Mesodermal cell (in vitro differentiated cells): Measurements from ENCODE around the gene HDHD2.

Experiments
- H3K27ac ChIP-seq: 2 replicates; pipeline ENCODE4 v1.7.0; 2013; ENCODE audit warnings: mild to moderate bottlenecking, low read depth, low read length, moderate library complexity; ENCODE audit not compliant: severe bottlenecking
- H3K36me3 ChIP-seq: 2 replicates; pipeline ENCODE4 v1.7.1; 2013; ENCODE audit warnings: mild to moderate bottlenecking, low read length, moderate library complexity; ENCODE audit not compliant: control insufficient read depth, insufficient read depth
- H3K4me1 ChIP-seq: one replicate; pipeline ENCODE4 v1.7.1; 2013; ENCODE audit warnings: mild to moderate bottlenecking, low read length; ENCODE audit not compliant: insufficient read depth, control insufficient read depth, poor library complexity, severe bottlenecking
- H3K4me3 ChIP-seq: 2 replicates; pipeline ENCODE4 v1.7.0; 2013; ENCODE audit warnings: low read length, control low read depth, mild to moderate bottlenecking; ENCODE audit not compliant: insufficient read depth, poor library complexity, severe bottlenecking; ENCODE audit errors: extremely low read depth
- H3K9me3 ChIP-seq: 2 replicates; pipeline ENCODE4 v1.7.1; 2013; ENCODE audit warnings: mild to moderate bottlenecking, low read length, moderate library complexity; ENCODE audit not compliant: control insufficient read depth
- WGBS, 2 experiments: methylation state at CpG; one replicate each; pipeline ENCODE4 v1.1.5; 2013; ENCODE audit warnings: missing lambda C conversion rate in 2 of 2; ENCODE audit not compliant: insufficient coverage in 2 of 2; 5-methylcytosine and 5-hydroxymethylcytosine counted together

HDHD2 gene

DNA sequence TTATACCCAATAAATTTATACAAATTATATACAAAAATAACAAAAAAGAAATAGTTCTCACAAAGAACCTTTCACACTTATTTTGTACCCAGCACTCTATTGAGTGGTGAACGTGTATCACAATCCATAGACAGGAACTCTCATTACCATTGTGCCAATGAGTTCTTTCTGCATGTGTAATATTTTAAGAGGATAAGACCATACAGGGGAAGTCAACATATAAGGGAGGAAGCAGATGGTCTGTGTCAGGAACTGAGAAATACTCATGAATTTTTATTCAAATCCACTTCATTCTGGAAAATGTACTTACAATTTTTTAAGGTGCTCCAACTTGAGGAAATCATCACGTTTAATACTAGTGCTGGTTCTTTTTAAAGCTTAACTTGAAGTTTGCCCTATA lies 87.8 kb downstream of the HDHD2 start:
- Histone ChIP-seq H3K27ac (no peak overlapping the region), H3K4me1 (no peaks in the 10 kb centered on the region), H3K9me3 (no peaks in the 10 kb centered on the region), H3K4me3 (no peak overlapping the region), H3K36me3 (no peaks in the 10 kb centered on the region)
- WGBS, 2 experiments = no CpG with 5 or more reads among the region's 2 CpGs
